H1 (cell line): ENCODE results near the gene GTPBP1. TPM values are rescaled to one million over a fixed set of nuclear protein-coding genes. Genes with fewer than 3 reads are reported as not detected.

Source experiments
- ASH2L ChIP-seq: fragments of 200-600, 300-600 bp; sonication (generic); IDR thresholded peaks from one replicate; pipeline ENCODE4 v1.7.1; 2017; ENCODE audit warnings: low read length
- GABPA ChIP-seq: IDR thresholded peaks from 2 replicates; pipeline ENCODE4 v1.6.1; 2011; ENCODE audit warnings: mild to moderate bottlenecking, low read length, moderate library complexity, borderline replicate concordance; ENCODE audit not compliant: insufficient read depth
- POU5F1 ChIP-seq: IDR thresholded peaks from 2 replicates; pipeline ENCODE4 v1.6.1; 2011; ENCODE audit warnings: low read depth, mild to moderate bottlenecking, low read length, moderate library complexity
- SIN3A ChIP-seq, 2 experiments: IDR thresholded peaks in 1 of 2; conservative IDR thresholded peaks in 1 of 2; 2 replicates each; pipeline ENCODE4 v1.6.1; 2011 to 2012; ENCODE audit warnings: low read length in 2 of 2, improper control_type of control experiment in 1 of 2, low read depth in 1 of 2, mild to moderate bottlenecking in 1 of 2
- SP1 ChIP-seq: IDR thresholded peaks from 2 replicates; pipeline ENCODE4 v1.6.1; 2011; ENCODE audit warnings: low read depth, low read length
- TAF1 ChIP-seq: IDR thresholded peaks from 2 replicates; pipeline ENCODE4 v1.6.1; 2011; ENCODE audit warnings: mild to moderate bottlenecking, low read depth, low read length
- TAF7 ChIP-seq: optimal IDR thresholded peaks from 2 replicates; pipeline ENCODE3; 2011; ENCODE audit warnings: low read depth, mild to moderate bottlenecking, inconsistent platforms, low read length, moderate library complexity, borderline replicate concordance
- polyA plus RNA-seq, 7 experiments: library from polyadenylated mRNA; depleted of rRNA in 3 of 7; stranded (reverse) in 5 of 7; unstranded in 2 of 7; fragments of >200 nt in 5 of 7; fragments of 200-250 nt in 2 of 7; gene quantifications; 1 replicate in 5 of 7; 2 replicates in 1 of 7; 4 replicates in 1 of 7; pipeline versions ENCODE4 v1.2.1 to v1.2.3, GENCODE V29; 2011 to 2013; ENCODE audit warnings: missing spikeins in 2 of 7, mixed read lengths in 2 of 7
- total RNA-seq: library from RNA; stranded (reverse); fragmentation: NEBNext Ultra II Directional; extraction: Animal tissue kit (Norgen Biotek cat#: 25700); gene quantifications from 2 replicates; pipeline ENCODE4 v1.2.1, GENCODE V29; 2021
- TF ChIP-seq, protein P1 (sequence below): fragments of 300-600 bp; sonication (generic); IDR thresholded peaks from 2 replicates; pipeline ENCODE4 v1.7.1; 2012; ENCODE audit warnings: low read length, moderate library complexity, mild to moderate bottlenecking, inconsistent platforms; ENCODE audit not compliant: insufficient replicate concordance
- TF ChIP-seq, protein P2 (sequence below), 3 experiments: IDR thresholded peaks; 1 replicate in 2 of 3; 2 replicates in 1 of 3; pipeline versions ENCODE4 v1.5.1 to v1.6.1; 2011; ENCODE audit warnings: low read length in 3 of 3, mild to moderate bottlenecking in 3 of 3, inconsistent platforms in 2 of 3, low read depth in 1 of 3, moderate library complexity in 1 of 3; ENCODE audit not compliant: insufficient read depth in 1 of 3; ENCODE audit errors: control extremely low read depth in 1 of 3

The GTPBP1 gene
- total and polyA plus RNA-seq, 2 of the 8 experiments (the other 6 are each of a cell fraction or from before 2014, with no cell fraction given): 53.1 to 91.8 TPM

DNA sequence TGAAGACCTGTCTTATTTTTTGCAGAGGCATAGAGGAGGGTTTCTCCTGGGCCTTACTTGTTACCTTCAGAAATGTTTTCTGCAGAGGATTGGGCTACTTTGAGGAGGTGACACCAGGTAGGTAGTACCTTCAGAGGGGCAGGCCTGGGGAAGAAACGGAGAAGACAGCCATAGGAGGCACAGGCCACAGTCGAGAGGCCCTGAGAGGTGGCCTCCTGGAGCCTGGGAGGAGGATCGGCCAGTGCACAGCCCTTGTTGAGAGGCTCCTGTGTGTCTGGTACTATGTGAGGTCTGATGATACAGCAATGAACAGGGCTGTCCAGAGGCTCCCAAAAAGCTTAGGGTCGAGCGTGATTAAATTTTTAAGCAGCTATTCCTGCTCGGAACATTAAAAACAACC lies 11.5 kb downstream of the GTPBP1 start (continued):
- TF ChIP-seq, protein P1, sequence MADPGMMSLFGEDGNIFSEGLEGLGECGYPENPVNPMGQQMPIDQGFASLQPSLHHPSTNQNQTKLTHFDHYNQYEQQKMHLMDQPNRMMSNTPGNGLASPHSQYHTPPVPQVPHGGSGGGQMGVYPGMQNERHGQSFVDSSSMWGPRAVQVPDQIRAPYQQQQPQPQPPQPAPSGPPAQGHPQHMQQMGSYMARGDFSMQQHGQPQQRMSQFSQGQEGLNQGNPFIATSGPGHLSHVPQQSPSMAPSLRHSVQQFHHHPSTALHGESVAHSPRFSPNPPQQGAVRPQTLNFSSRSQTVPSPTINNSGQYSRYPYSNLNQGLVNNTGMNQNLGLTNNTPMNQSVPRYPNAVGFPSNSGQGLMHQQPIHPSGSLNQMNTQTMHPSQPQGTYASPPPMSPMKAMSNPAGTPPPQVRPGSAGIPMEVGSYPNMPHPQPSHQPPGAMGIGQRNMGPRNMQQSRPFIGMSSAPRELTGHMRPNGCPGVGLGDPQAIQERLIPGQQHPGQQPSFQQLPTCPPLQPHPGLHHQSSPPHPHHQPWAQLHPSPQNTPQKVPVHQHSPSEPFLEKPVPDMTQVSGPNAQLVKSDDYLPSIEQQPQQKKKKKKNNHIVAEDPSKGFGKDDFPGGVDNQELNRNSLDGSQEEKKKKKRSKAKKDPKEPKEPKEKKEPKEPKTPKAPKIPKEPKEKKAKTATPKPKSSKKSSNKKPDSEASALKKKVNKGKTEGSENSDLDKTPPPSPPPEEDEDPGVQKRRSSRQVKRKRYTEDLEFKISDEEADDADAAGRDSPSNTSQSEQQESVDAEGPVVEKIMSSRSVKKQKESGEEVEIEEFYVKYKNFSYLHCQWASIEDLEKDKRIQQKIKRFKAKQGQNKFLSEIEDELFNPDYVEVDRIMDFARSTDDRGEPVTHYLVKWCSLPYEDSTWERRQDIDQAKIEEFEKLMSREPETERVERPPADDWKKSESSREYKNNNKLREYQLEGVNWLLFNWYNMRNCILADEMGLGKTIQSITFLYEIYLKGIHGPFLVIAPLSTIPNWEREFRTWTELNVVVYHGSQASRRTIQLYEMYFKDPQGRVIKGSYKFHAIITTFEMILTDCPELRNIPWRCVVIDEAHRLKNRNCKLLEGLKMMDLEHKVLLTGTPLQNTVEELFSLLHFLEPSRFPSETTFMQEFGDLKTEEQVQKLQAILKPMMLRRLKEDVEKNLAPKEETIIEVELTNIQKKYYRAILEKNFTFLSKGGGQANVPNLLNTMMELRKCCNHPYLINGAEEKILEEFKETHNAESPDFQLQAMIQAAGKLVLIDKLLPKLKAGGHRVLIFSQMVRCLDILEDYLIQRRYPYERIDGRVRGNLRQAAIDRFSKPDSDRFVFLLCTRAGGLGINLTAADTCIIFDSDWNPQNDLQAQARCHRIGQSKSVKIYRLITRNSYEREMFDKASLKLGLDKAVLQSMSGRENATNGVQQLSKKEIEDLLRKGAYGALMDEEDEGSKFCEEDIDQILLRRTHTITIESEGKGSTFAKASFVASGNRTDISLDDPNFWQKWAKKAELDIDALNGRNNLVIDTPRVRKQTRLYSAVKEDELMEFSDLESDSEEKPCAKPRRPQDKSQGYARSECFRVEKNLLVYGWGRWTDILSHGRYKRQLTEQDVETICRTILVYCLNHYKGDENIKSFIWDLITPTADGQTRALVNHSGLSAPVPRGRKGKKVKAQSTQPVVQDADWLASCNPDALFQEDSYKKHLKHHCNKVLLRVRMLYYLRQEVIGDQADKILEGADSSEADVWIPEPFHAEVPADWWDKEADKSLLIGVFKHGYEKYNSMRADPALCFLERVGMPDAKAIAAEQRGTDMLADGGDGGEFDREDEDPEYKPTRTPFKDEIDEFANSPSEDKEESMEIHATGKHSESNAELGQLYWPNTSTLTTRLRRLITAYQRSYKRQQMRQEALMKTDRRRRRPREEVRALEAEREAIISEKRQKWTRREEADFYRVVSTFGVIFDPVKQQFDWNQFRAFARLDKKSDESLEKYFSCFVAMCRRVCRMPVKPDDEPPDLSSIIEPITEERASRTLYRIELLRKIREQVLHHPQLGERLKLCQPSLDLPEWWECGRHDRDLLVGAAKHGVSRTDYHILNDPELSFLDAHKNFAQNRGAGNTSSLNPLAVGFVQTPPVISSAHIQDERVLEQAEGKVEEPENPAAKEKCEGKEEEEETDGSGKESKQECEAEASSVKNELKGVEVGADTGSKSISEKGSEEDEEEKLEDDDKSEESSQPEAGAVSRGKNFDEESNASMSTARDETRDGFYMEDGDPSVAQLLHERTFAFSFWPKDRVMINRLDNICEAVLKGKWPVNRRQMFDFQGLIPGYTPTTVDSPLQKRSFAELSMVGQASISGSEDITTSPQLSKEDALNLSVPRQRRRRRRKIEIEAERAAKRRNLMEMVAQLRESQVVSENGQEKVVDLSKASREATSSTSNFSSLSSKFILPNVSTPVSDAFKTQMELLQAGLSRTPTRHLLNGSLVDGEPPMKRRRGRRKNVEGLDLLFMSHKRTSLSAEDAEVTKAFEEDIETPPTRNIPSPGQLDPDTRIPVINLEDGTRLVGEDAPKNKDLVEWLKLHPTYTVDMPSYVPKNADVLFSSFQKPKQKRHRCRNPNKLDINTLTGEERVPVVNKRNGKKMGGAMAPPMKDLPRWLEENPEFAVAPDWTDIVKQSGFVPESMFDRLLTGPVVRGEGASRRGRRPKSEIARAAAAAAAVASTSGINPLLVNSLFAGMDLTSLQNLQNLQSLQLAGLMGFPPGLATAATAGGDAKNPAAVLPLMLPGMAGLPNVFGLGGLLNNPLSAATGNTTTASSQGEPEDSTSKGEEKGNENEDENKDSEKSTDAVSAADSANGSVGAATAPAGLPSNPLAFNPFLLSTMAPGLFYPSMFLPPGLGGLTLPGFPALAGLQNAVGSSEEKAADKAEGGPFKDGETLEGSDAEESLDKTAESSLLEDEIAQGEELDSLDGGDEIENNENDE: no peak
- no peak for TF ChIP-seq TAF7
- no peak for TF ChIP-seq GABPA
- TF ChIP-seq POU5F1: no peak
- TF ChIP-seq, protein P2, sequence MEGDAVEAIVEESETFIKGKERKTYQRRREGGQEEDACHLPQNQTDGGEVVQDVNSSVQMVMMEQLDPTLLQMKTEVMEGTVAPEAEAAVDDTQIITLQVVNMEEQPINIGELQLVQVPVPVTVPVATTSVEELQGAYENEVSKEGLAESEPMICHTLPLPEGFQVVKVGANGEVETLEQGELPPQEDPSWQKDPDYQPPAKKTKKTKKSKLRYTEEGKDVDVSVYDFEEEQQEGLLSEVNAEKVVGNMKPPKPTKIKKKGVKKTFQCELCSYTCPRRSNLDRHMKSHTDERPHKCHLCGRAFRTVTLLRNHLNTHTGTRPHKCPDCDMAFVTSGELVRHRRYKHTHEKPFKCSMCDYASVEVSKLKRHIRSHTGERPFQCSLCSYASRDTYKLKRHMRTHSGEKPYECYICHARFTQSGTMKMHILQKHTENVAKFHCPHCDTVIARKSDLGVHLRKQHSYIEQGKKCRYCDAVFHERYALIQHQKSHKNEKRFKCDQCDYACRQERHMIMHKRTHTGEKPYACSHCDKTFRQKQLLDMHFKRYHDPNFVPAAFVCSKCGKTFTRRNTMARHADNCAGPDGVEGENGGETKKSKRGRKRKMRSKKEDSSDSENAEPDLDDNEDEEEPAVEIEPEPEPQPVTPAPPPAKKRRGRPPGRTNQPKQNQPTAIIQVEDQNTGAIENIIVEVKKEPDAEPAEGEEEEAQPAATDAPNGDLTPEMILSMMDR (IDR thresholded peaks at IDR 0.05; ENCODE audit: control extremely low read depth in 1 of 3, insufficient read depth in 1 of 3, low read depth in 1 of 3, low read length in 3 of 3): no peak
- no peak for TF ChIP-seq ASH2L
- TF ChIP-seq SIN3A (conservative IDR thresholded peaks at IDR 0.05 in 1 of 2, IDR thresholded peaks at IDR 0.05 in 1 of 2; ENCODE audit: low read depth in 1 of 2, low read length in 2 of 2): no peak
- no peak for TF ChIP-seq SP1
- no peak for TF ChIP-seq TAF1
